SK-MEL-5 (cell line): Measurements from ENCODE around the gene SPCS1. TPM values are rescaled to one million over a fixed set of nuclear protein-coding genes. Genes with fewer than 3 reads are reported as not detected.
"Not testable (repeated sequence)": the region's sequence is repeated elsewhere in the genome, so short reads cannot be mapped to it uniquely, and the experiment has no call there.

Experiments used
- DNase-seq: peaks from one replicate; pipeline ENCODE4 v3.0.0-alpha.2; 2016; ENCODE audit warnings: low read depth, low spot score
- in situ Hi-C: cut with HindIII; loops from 2 replicates; pipeline ENCODE4 v1.10.0; 2016; ENCODE audit warnings: low sequenced_read_pairs, high pct_unique_total_duplicates, low pct_unique_long_range_greater_than_20kb
- polyA plus RNA-seq, 2 experiments: library from polyadenylated mRNA; depleted of rRNA; stranded (reverse); fragments of >200 nt; gene quantifications; 2 replicates each; pipeline ENCODE4 v1.2.3, GENCODE V29; 2015
- total RNA-seq: library from RNA; depleted of rRNA; stranded (reverse); fragments of >200 nt; shearing (Covaris generic); gene quantifications from 2 replicates; pipeline ENCODE4 v1.2.3, GENCODE V29; 2014; rRNA removed

SPCS1 gene
- total RNA-seq, result 443 and 451 TPM in 2 replicates
- 525 and 766 TPM in 2 replicates for polyA plus RNA-seq (2015; cell fraction: cytosol; rRNA removed)
- 71.7 and 104 TPM in 2 replicates for polyA plus RNA-seq (2015; cell fraction: nucleus; rRNA removed)

DNA sequence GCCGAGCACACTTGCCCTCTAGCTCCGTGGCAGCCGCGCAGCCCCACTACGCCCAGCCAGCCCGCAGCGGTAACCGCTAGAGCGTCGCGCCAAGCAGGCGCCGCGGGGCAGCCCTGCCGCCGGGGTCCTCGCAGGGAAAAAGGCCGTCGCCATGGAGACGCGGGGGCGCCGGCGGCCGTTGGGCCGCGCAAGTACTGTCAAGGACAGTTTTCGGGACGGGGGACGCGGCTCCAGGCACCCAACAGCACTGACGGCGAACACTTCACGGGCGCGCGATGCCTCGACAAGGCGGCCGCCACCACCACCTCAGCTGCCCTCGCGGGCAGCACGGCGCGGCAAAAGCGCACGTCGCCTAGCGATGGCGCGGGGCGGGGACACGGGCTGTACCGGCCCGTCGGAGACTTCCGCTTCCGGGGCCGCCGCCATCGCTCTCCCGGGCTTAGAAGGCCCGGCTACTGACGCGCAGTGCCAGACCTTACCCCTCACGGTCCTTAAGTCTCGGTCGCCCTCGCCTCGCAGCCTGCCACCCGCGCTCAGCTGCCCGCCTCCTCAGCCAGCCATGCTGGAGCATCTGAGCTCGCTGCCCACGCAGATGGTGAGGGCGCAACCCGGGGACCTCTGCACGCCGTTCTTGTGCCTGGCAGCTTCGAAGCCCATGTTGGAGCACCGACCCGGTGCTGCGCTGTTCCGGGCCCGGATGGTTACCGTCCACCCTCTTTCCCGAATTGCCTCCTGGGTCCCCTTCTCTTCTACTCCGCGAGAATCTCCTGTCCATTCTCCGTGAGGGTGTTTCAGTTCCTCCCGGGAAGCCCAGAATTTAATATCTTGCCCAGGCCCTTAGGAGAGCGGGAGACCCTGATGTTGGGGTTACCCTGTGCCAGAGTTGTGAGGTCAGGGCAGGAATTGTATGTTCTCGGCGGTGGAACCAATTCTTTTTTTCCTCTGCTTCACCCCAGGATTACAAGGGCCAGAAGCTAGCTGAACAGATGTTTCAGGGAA lies at the start of gene SPCS1, which contains the start of gene GLT8D1:
TSS of gene SPCS1 (plus strand) at position 419 of the 999 bp plus-strand sequence. CDS start at position 560, 141 bp downstream.
TSS of gene GLT8D1 (minus strand) at position 104 of the 999 bp plus-strand sequence. CDS start 5,331 bp downstream, outside the sequence.
- peak; percentile 84 for DNase-seq
- in situ Hi-C loops, result no loop called here

DNA sequence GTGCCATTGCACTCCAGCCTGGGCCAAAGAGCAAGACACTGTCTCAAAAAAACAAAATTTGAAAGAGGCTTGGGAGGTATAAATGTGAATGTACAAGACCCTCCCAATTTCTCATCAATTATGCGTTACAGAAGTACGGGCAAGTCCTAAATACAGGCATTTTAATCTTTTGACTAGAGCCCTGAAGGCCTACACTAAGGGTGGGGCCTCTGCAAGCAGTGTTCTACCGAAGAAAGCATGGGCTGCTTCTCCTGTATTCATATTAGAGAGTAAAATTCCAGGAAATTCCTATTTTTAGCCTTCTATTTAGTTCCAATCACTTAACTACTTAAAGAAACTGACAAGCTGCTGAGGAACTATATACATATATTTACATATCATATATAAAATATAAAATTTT lies 45.9 kb upstream of the SPCS1 start:
- no peak for DNase-seq
- in situ Hi-C loops, result no loop called here

DNA sequence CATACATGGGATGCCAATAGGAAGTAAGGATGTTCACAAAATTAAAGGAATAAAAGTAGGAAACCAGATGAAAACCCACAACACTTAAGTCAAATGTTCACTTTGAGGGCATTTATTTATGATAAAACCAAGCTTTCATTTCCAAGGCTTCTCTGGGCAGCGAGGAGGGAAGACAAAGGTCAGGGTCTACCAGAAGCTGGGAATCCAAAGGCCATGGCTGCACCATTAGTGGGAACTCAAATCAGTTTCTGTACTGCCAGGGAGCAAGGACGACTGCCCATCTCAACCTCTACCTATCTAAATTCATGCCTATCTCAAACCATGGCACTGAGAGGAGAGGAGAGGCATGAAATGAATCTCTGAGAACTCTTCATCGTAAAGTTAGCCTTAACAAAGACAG lies 42.8 kb upstream of the SPCS1 start:
- no peak for DNase-seq
- in situ Hi-C loops, result no loop called here

DNA sequence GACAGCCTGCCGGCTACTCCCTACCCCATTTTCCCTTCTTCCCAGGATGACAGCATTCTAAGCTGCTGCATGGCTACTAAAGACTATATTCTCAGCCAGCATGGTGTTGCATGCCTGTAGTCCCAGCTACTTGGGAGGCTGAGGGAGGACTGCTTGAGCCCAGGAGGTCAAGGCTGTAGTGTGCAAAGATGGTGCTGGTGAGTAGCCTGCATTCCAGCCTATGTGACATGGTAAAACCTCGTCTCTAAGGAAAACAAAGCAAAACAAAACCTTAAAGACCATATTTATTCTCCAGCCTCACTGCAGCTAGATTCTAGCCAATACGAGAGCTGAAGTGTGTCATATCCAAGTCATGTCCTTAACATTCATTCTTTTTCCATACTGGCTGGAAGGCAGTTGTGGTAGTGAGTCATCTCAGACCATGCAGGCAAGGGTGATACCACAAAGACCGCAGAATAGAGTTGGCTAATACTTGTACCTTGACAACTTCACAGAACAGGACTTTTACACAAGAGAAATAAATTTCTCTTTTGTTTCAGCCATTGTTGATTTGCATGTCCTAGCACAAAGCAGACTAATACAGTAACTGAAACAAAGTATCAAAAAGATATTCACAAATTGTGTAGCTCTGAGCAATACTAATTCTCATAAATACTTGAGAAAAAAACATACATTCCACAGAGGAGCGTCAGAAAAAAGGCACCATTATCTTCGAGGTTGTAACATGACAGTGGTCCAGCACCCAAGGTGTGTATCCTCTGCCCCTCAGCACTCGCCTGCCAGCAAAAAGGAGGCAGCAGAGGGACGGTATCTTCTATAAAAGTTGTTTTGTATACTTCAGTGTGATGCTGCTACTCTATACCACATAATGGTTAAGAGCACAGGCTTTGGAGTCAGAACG lies 35.0 kb upstream of the SPCS1 start:
- in situ Hi-C loops, result no loop called here
- DNase-seq, result peak; percentile 92

DNA sequence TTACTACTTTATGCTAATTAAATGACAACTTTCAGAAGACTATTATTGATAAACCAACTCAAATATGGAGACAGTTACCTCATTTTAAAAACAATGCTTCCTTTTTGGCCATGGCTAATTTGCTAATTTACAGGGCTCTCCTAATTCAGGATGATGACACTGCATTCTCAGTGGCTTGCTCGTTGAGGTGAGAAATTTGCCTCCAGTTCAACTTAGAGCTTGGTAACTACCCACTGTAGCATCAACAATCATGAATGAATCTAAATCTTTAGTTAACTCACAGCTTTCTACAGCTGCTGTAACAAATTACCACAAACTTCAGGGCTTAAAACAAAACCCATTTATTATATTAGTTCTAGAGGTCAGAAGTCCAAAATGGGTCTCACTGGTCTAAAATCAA lies 34.2 kb upstream of the SPCS1 start:
- in situ Hi-C loops, result no loop called here
- no peak for DNase-seq

GRCh38 chr3:52676201-52676600 lies 29.7 kb upstream of the SPCS1 start:
- DNase-seq, in situ Hi-C loops: not testable (repeated sequence)

DNA sequence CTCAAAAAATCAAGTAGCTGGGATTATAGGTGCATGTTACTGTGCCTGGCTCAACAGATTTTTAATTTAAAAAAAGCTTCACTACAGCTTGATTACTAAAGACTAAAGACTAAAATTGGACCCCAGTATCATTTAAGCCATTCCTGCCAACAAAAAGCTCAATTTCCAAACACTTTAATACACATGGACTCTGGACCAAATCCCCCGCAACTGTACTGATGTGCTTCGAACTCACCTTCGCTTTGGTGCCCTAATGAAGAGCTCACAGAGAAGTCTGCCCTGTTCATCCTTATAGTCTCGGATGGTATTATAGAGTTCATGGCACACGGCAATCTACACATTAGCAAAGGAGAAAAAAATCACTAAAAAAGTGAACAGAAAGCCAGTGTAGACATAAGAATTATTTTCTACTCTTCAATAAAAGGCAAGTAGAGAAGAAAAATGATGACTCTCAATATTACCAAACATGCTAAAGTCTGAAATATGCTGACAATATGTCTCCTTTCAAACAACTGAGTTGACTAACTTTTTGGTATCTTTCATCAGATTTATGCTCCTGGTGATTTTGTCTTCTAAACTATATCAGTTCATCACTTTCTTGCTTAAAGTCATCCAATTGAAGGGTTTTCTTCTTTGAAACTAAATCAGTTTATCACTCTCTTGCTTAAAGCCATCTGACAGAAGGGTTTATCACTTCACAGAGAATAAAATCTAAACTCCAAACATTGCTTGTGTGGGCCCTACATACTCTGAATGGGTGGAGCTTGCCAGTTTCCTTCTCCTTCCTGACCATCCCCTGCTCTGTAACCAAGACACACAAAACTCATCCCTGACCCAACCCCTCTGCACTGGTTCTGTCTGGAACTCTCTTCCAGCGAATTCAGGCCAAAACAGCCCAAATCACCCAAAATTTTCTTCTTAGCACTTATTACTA lies 27.4 kb upstream of the SPCS1 start:
- in situ Hi-C loops, result no loop called here
- DNase-seq, result no peak

DNA sequence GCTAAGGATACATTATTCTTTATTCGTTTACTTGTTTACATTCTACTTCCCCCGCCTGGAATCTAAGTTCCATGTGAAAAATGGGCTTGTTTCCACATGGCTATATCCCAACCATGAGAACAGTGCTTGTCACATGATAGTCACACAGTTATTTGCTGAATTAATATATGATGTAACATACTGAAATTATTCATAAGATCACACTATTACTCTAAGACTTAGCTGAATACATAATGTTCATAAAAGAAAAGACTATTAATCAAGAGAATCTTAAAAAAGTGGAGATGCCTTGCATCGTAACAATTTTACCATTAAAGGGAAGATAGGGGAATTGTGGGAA lies 26.7 kb upstream of the SPCS1 start:
- in situ Hi-C loops, result no loop called here
- peak; percentile 30 for DNase-seq

DNA sequence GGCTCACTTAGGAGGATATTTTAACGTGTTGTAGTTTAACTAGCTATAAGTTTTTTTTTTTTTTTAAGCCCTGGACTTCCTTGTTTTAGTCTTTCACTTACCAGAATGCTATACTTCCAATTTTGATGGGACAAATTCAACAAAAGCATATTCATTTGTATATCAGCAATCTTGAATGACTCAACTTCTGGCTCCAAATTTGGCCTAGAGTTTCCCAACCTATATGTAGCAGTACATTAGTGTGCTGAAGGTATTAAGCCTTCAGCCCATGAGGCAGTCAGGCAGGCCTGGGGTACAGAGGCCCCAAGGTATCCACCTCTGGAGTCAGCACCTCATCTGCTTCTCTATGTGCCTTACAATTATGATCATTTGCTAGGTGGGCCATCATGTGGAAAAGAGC lies 26.1 kb upstream of the SPCS1 start:
- in situ Hi-C loops, result no loop called here
- no peak for DNase-seq

- DNase-seq, result no peak
- in situ Hi-C loops, result no loop called here
Measured at GRCh38 chr3:52681596-52681995, 24.3 kb upstream of the SPCS1 start.

GRCh38 chr3:52682016-52682415 lies 23.9 kb upstream of the SPCS1 start:
- peak; percentile 85 for DNase-seq
- in situ Hi-C loops, result no loop called here

GRCh38 chr3:52683611-52684010 lies 22.3 kb upstream of the SPCS1 start:
- DNase-seq, result no peak
- in situ Hi-C loops, result no loop called here

- in situ Hi-C loops, result no loop called here
- DNase-seq, result no peak
Measured at GRCh38 chr3:52684184-52684583, 21.7 kb upstream of the SPCS1 start.

GRCh38 chr3:52685285-52685708 lies 20.6 kb upstream of the SPCS1 start:
- in situ Hi-C loops, result no loop called here

DNA sequence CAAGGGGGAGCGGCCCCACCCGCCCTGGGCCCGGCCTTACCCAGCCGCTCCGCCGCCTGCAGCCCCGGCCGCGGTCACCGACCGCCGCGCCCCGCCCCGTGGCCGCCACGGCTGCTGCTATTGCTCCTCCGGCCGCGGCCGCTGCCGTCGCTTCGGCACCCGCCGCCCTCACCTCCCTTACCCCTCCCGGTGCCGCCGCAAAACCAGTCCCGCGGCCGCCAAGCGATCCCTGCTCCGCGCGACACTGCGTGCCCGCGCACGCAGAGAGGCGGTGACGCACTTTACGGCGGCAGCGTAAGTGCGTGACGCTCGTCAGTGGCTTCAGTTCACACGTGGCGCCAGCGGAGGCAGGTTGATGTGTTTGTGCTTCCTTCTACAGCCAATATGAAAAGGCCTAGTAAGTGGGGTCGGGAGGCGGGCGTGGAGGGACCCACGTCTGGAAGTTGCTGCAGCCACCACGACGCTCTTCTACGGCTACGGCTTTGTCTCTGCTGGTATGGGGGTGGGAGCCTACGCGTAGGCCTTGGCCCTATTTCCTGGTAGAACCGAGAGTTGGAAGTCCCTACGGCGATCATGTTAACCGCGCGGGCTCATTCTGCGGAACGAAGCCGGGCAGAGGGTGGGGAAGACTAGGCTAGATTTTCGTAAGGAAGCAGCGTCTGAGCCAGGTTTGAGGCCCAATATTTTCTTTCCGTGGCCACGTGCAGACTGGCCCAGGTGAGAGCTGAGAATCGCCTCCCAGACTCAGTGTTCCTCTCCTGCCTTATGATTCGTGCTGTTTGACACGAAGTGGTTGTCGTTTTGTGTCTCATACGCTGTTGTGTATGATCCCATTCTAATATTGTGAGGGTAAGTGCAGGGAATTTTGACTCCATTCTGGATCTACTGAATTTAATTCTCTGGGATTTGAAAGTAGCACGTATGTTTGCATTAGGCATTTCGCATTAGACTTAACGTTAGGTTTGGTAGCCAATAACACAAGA lies 19.9 kb upstream of the SPCS1 start, which contains the start of the genes GNL3 and PBRM1:
TSS of gene GNL3 (plus strand) at position 324 of the 983 bp plus-strand sequence. CDS start at position 385, 61 bp downstream.
TSS of gene PBRM1 (minus strand) at position 205 of the 983 bp plus-strand sequence.
- DNase-seq, result peak; percentile 95
- in situ Hi-C loops, result no loop called here

More at GRCh38 chr3:52685285-52685708, 20.6 kb upstream of the SPCS1 start:
- peak; percentile 65 for DNase-seq

- in situ Hi-C loops, result no loop called here
- no peak for DNase-seq
Measured at GRCh38 chr3:52688266-52688665, 17.6 kb upstream of the SPCS1 start.
